Measurements from ENCODE around the gene CLMN.

DNA sequence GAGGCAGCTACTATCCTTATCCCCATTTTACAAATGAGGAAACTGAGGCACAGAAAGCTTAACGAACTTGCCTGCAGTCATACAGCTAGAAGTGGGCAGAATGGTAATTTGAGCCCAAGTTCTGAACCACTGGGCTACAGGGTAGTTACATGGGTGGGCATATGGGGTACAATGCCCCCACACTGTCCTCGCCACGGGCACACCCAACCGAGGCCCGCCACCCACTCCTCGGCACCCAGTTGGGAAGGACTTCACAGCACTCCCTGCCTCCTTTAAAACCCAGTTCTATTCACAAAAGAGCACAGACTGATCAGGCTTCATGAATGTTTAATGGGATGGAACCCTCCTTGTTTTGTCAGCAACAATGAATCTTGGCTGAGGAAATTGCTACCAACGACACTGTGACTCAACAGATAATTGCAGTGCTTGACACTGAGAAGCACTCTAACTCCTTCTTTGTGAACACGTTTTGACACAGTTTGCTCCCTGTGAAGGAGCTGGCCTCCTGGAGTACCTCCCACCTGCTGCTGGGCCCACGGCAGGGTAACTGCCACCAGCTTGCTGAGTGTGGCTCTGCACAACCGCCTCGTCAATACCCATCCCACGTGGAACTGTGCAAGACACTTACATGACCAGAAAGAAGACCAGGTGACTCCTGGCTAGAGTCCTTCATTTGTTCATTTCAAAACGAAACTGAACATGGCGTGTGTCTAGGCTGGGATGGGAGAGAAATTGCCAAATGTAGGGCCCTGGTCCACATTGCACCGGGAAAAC lies 63.5 kb downstream of the CLMN start:
- TF ChIP-seq, protein P1, sequence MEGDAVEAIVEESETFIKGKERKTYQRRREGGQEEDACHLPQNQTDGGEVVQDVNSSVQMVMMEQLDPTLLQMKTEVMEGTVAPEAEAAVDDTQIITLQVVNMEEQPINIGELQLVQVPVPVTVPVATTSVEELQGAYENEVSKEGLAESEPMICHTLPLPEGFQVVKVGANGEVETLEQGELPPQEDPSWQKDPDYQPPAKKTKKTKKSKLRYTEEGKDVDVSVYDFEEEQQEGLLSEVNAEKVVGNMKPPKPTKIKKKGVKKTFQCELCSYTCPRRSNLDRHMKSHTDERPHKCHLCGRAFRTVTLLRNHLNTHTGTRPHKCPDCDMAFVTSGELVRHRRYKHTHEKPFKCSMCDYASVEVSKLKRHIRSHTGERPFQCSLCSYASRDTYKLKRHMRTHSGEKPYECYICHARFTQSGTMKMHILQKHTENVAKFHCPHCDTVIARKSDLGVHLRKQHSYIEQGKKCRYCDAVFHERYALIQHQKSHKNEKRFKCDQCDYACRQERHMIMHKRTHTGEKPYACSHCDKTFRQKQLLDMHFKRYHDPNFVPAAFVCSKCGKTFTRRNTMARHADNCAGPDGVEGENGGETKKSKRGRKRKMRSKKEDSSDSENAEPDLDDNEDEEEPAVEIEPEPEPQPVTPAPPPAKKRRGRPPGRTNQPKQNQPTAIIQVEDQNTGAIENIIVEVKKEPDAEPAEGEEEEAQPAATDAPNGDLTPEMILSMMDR (IDR thresholded peaks at IDR 0.05) = no peak
- no peak for TF ChIP-seq POLR2A (IDR thresholded peaks at IDR 0.05)
- no peak for TF ChIP-seq POLR2AphosphoS5 (IDR thresholded peaks at IDR 0.05)
- TF ChIP-seq EP300 (IDR thresholded peaks at IDR 0.05) = no peak
